GM12892 (cell line): ENCODE results near the gene NR2C2AP.

ENCODE experiments used
- POLR2A ChIP-seq: IDR thresholded peaks from 2 replicates; pipeline ENCODE4 v1.6.1; 2011; ENCODE audit warnings: low read depth, low read length, control low read depth
- POLR2AphosphoS5 ChIP-seq: IDR thresholded peaks from 2 replicates; pipeline ENCODE4 v1.6.1; 2011; ENCODE audit warnings: low read depth, low read length, control low read depth
- TAF1 ChIP-seq: IDR thresholded peaks from 2 replicates; pipeline ENCODE4 v1.6.1; 2011; ENCODE audit warnings: low read depth, mild to moderate bottlenecking, control low read depth, low read length, borderline replicate concordance

DNA sequence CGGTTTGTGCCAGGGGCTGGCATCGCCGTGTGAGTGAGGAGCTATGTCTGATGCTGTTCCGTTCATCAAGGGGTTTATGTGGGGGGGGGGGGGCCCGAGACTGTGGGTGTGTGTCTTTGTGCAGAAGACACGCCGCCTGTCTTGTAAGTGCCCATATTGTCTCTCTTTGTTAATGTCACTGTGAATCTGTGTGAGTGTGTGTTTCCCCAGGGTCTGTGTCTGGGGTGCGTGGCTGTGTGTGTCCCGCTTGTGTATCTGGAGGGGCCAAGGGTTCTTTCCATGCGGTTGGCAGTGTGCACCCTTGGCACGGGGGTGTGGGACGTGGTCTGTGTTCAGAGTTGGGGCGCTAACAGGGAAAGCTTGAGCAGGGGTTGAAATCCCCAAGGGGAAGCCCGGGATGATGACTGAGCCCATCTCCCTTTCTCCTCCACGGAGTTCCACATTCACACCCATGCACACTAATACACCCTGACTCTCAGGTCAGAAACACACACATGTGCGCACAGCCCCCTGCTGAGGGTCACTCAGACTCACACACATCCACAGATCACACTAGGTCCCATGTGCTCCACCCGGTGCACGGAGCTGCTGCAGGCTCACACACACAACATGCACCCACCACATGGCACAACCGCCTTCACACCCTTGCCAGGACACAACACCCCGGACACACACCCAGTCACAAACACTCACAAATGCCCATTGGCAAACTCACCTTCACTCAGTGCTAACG lies 10.4 kb upstream of the NR2C2AP start:
- TF ChIP-seq POLR2A = no peak
- TF ChIP-seq TAF1 = no peak
- no peak for TF ChIP-seq POLR2AphosphoS5
